GM12864 (cell line): ENCODE results near the gene MACROD2.

Experiments used
- DNase-seq: peaks from one replicate; pipeline ENCODE4 v3.0.0-alpha.2; 2011; ENCODE audit warnings: low read depth
- H3K4me3 ChIP-seq: 2 replicates; pipeline ENCODE4 v1.5.1; 2011; ENCODE audit warnings: mild to moderate bottlenecking, low read depth, low read length, control low read depth
- TF ChIP-seq, protein P1 (sequence below): IDR thresholded peaks from 2 replicates; pipeline ENCODE4 v1.5.1; 2011; ENCODE audit warnings: low read depth, mild to moderate bottlenecking, moderate library complexity, low read length, control low read depth, inconsistent platforms; ENCODE audit errors: missing control alignments

MACROD2 gene

GRCh38 chr20:14688005-14688404, 692.7 kb downstream of the MACROD2 start:
- H3K4me3 ChIP-seq: no peak overlapping the region
- no peak for DNase-seq
- TF ChIP-seq, protein P1, sequence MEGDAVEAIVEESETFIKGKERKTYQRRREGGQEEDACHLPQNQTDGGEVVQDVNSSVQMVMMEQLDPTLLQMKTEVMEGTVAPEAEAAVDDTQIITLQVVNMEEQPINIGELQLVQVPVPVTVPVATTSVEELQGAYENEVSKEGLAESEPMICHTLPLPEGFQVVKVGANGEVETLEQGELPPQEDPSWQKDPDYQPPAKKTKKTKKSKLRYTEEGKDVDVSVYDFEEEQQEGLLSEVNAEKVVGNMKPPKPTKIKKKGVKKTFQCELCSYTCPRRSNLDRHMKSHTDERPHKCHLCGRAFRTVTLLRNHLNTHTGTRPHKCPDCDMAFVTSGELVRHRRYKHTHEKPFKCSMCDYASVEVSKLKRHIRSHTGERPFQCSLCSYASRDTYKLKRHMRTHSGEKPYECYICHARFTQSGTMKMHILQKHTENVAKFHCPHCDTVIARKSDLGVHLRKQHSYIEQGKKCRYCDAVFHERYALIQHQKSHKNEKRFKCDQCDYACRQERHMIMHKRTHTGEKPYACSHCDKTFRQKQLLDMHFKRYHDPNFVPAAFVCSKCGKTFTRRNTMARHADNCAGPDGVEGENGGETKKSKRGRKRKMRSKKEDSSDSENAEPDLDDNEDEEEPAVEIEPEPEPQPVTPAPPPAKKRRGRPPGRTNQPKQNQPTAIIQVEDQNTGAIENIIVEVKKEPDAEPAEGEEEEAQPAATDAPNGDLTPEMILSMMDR: no peak

GRCh38 chr20:14691994-14692393, 696.7 kb downstream of the MACROD2 start:
- H3K4me3 ChIP-seq: no peak overlapping the region
- DNase-seq: no peak
- TF ChIP-seq, protein P1: no peak

DNA sequence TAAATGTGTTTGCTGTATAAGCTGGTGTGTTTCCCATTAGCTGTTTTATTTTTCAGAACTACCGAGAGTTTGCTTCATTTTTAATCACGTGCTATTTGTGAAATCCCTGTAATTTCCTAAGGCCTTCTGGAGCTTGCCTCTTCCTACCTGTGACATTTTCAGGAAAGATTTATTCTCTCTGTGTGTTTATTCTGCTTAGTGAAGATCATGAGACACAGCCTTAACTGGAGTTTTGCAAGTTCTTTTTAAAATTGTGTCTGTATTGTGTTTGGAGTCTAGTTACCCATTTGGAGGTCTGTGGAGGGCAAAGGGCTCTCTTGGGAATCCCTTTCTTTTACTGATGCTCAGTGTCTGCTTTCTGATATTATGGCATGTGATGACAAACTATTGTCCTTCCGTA, 701.2 kb downstream of the MACROD2 start:
- H3K4me3 ChIP-seq: no peak overlapping the region
- DNase-seq: no peak
- TF ChIP-seq, protein P1: no peak

GRCh38 chr20:14696937-14697336, 701.6 kb downstream of the MACROD2 start:
- TF ChIP-seq, protein P1: no peak
- no peak overlapping the region for H3K4me3 ChIP-seq
- DNase-seq: no peak

GRCh38 chr20:14698125-14698524, 702.8 kb downstream of the MACROD2 start:
- DNase-seq: no peak
- TF ChIP-seq, protein P1: no peak
- H3K4me3 ChIP-seq: no peak overlapping the region

DNA sequence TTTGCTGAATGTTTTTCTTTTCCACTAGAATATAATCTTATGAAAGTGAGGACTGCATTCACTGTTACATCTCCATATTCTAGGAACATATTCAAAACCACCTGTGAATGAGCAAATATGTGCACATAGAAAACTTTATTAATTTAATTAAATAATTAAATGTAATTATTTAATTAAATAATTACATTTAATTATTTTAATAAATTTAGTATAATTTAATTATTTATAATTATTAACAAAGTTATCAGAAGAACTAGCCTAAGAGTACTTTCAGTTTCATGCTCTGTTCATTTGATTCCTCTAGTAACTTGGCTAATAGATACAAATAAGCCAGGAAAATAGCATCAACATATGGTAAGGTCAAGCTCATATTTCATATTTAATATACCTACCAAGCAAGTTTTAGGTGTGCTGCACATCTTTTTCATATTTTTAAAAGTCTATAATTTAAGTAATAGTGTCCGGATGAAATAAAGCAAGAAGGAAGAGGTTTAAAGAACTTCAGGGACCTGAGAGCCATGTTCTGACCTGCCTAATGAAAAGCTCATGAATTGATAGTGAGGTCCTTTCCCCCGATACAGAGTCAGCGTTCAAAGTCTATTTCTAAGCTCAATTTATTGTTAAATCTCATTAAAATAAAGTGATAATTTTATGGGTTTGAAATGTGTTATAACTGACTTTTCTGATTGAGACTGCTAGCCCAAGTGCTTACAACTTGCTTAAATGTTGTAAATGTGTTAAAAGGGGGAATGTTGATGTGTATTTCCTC, 703.5 kb downstream of the MACROD2 start:
- DNase-seq: no peak
- H3K4me3 ChIP-seq: no peak overlapping the region
- TF ChIP-seq, protein P1: no peak

GRCh38 chr20:14700639-14700960, 705.3 kb downstream of the MACROD2 start:
- no peak overlapping the region for H3K4me3 ChIP-seq
- TF ChIP-seq, protein P1: no peak
- DNase-seq: no peak
